Measurements from ENCODE around the gene CDK9.
"Not testable (repeated sequence)": the region's sequence is repeated elsewhere in the genome, so short reads cannot be mapped to it uniquely, and the experiment has no call there.

The CDK9 gene

DNA sequence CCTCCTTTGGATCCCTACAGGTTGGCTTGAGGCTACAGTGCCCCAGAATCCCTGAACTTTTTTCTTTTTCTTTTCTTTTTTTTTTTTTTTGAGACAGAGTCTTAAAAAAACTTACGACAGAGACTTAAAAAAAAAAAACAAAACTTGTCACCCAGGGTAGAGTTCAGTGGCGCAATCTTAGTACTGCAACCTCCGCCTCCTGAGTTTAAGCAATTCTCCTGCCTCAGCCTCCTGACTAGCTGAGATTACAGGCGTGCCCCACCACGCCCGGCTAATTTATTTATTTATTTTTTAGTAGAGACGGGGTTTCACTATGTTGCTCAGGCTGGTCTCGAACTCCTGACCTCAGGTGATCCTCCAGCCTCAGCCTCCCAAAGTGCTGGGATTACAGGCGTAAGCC, 4.9 kb upstream of the CDK9 start:
- not testable (repeated sequence) for DNase-seq

GRCh38 chr9:127781806-127782205, 4.0 kb upstream of the CDK9 start:
- no peak for DNase-seq

DNA sequence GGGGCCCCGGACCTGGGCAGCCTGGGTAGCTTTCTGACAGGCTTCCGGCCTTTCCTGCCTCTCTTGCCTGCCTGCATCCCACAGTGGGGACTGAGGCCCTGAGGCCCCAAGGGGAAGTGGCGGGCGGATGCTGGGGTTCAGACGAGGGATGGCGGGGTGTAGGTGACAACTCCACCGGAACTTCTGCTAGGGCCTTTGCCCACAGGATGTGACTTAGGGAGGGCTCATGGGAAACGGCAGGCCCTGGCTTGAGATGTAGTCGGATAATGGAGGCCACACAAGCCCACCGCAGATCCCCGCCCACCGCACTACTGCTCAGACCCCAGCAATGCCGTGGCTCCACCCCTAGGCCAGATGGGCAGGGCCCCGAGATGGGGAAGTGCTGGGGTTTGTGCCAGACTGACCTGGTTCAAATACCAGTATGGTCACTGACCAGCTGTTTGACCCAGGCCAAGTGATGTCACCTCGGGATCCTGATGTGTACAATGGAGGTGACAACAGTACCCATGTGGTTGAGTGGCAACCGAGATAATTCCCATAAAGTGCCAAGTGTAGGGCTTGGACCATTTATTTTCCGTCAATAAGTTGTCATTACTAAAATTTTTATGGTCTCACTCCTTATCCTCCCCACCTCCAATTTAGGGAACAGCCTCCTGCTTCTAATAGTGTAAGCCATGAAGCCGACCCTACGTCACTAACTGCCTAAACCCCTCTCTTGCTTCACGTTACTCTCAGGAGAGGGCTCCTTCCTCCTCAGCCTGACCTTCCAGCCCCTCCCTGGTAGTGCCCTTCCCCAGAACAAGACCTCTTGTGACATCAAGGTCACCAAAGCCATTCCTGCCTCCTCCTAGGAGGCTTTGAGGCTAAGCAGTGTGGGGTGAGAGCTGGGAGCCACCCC, 2.5 kb upstream of the CDK9 start:
- DNase-seq: peak; percentile 100

DNA sequence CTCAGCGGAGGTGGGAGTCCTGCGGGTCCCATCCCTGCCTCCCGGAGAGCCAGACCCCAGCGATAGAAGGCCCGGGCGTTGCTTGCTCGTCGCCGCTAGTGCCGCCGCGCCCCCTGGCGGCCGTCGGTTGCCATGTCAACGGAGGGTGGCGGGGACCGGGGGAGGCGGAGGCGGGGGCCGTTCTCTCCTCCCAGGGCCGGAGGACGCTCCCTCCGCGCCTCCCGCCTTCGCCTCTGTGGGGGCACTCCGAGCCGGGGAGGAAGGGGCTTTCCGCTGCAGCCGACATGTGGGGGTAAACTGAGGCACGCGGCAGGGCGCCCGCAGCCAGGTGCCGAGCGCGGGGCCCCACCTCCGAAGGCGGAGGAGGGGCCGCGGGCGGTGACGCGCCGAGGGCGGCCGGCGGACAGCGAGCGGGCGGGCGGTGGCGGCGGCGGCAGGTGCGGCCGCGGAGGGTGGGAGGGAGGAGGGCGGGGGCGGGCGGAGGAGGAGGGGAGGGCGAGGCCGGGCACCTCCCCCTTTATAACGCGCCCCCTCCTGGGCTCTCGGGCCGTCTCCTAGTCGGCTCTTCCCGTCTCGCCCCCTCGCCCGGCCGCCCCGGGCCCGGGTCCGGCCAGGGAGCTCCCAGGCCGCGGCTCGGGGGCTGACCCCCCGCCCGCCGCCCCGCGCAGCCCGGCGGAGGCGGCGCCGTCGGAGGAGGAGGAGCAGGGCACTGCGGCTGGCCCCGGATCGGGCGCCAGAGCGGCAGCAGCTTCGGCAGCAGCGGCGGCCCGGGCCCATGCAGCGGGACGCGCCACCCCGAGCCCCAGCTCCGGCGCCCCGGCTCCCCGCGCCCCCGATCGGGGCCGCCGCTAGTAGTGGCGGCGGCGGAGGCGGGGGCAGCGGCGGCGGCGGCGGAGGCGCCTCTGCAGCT, 556 bp upstream of the CDK9 start:
- peak; percentile 79 for DNase-seq

DNA sequence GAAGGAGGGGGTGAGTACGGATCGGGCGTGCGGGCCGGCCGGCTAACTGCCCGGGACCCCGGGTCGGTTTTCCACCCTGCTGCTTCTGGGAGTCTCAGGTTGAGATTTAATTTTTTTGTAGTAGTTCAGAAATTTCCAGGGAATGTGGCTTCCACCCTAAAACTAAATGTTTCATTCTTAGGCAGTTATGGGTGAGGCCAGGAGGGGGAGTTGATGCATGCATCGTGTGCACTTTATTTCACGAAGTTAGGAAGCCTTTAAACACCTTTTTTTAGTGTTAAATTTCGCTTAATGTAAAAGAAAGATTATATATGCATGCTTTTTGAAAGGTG, 905 bp downstream of the CDK9 start:
- DNase-seq: no peak

- DNase-seq: no peak
Measured at GRCh38 chr9:127788337-127789011, 2.6 kb downstream of the CDK9 start.

GRCh38 chr9:127789179-127789578, 3.3 kb downstream of the CDK9 start:
- DNase-seq: no peak

DNA sequence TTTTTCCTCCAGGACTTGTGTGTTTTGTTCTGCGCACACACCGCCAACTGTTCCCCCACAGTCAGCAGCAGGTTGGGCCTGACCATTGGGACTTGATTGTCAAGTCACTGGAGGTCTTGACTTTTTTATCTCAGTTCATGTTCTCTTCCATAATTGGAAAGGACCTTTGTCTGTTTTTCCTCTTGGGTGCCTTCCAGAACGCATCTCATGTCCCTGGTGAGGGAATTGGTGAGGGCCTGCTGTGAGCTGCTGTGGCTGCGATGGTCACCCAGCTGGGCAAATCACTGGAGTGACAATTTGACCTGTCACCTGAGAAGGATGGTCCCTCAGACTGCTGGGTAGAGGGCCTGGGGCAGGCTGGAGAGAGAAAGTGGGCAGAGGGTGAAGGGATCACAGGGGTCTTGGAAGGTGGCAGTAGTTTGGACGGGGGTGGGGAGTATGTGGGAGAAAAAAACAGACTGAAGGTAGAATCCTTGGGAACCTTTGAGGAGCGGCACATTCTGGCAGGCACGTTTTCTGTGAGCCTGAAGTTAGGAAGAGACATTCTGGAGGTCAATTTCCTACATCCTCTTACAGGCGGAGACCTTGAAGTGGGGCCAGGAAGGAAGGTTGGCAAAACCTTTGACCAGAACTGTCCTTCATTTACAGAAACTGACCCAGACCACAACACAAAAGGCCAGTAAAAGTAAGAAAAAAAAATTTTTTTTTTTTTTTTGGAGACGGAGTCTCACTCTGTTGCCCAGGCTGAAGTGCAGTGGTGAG, 4.4 kb downstream of the CDK9 start:
- no peak for DNase-seq

- no peak for DNase-seq
Measured at GRCh38 chr9:127791085-127791484, 5.3 kb downstream of the CDK9 start.

DNA sequence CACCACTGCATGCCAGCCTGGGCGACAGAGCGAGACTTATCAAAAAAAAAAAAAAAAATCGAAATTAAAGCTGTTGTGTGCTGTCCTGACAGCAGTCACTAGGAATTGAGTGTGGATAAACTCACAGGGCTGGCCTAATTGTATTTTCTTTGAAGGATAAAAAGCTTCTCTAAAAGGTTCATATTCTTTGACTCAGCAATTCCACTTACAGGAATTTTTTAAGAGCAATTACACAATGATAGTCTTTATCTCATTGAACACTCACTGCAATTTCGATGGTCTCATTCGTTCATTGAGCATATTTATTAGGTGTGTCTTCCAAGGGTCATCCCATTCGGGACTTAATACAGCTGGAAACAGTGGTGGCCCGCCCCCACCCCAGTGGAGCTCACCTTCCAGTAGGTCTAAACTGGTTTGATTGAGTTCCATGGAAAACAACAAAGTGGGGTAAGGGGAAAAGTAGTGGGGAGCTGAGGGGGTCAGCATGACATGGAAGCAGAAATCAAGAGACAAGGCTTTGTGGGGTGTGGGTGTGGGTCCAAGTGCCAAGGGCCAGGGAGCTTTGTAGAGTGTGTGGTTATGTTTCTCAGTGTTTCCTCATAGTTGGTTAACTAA, 6.7 kb downstream of the CDK9 start:
- DNase-seq: no peak

DNA sequence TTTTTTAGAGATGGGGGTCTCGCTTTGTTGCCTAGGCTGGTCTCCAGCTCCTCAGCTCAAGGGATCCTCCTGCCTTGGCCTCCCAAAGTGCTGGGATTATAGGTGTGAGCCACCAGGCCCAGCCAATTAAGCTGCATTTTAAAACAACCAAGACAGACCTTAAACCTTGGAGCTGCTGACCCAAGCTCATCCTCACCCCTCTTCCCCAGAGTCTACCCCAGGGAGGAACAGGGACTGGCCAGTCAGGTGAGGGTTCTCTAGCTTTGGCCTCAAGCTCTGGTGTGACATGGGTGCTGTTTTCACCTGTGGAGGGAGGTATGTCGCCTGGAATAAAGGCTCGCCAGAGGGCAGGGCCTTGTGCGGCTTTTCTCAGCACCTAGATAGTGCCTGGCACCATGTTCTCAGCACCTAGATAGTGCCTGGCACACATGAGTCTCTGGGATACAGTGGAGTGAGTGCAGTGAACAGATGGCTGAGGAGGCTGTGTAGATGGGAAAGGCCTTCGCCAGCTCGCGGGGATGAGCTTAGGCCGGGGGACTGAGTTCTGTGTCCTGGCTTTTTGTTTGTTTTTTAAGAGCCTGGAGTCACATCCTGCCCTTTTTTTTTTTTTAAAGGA, 7.4 kb downstream of the CDK9 start:
- DNase-seq: no peak

- no peak for DNase-seq
Measured at GRCh38 chr9:127794001-127794791, 8.4 kb downstream of the CDK9 start.

DNA sequence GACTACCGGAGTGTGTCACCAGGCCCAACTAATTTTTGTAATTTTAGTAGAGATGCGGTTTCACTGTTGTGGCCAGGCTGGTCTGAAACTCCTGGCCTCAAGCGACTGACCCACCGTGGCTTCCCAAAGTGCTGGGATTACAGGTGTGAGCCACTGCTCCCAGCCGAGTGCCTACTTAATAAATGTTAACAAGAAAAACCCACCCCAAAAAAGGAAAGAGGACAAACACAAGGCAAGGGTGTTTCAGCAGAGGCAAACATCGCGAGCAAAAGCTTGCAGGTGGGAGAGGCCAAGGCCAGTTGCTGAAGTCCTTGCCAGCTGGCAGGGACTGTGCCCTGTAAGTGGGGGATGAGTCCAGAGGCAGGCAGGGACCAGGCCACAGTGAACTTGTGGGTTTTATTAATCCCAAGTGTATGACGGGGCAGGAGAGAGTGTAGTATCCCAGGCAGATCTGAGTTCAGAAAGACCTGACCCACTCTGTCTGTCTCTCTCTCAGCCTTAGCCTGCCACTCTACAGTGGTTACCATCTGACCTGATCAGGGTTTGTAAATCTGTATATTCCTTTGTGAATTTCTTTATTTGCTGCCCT, 10.5 kb downstream of the CDK9 start:
- no peak for DNase-seq

DNA sequence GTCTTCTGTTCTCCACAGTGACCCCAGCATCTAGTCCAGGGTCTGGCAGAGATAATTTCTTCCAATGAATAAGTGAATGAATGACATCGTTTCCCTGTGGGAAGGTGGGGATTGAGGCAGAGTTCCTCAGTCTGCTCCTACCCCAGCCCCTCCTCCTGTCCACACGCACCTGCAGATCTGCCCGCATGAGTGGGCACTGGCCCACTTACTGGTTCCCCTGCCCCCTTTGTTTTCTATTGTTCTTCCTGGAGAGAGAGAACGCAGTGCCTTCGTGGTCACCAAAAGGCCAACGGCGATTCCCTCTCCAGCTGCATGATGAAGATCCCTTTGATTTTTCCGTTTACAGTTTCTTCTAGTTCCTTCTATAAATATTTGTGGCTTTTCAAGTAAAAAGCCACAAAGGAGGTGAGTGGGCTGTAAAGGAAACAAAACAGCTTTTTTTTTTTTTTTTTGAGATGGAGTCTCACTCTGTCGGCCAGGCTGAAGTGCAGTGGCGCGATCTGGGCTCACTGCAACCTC, 11.1 kb downstream of the CDK9 start:
- DNase-seq: peak; percentile 42

GRCh38 chr9:127801955-127802575, 16.2 kb downstream of the CDK9 start:
- no peak for DNase-seq

- DNase-seq: peak; percentile 86
Measured at GRCh38 chr9:127802576-127803443, 17.0 kb downstream of the CDK9 start, which contains the start of gene FPGS. TSS of gene FPGS (plus strand) at chr9:127802882. CDS start at chr9:127802925, 43 bp downstream.

DNA sequence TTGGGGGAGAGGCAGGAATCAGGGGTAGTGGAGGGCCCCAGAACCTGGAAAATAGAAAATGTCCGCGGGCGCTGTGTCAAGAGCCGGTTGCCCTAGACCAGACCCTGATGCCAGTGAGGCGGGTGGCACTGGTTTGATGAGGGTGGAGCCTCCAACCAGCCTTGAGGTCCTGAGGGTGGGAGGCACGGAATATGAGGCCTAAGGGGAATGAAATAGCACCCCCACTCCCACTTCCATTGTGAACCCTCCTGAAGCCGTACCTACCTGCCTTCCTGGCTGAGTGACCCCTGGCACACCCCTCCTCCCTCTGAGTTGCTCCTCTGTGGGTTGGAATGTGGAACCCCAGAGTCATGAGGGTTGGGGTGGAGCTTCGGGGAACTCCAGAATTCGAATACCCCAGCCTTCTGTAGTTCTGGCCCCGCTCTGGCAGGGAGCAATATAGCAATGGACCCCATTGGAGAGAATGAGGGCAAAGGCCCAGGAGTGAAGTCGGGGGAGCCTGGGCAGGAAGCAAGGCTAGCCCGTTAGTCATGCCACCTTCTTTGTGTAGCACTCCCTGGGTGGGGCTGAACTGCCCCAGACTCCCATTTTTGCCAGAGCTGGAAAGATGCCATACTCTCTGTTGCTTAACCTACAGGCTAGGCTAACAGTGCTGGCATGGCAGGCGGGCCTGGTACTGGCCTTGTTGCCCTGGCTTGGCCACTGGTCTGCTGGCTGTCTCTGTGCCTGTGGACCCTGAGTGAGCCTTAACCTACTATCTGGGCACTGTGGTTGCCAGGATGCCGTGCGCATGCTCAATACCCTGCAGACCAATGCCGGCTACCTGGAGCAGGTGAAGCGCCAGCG, 17.9 kb downstream of the CDK9 start:
- no peak for DNase-seq

DNA sequence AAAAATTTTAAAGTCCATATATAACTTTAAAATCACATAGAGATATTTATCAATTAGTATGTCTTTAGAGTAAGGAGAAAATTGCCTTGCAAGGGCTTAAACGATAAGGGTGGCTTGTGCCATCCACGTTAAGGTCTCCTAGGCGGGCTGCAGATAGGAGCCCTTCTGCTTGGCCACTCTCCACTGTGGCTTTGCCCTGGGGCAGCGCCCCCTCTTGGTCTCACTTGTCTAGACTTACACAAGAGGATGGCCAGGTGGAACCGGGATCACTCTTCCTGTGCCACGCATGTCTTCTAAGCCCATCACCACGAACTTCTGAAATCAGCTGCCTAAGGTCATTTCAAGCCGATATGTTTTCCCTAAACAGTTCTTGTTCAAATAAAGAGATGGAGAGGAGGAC, 19.8 kb downstream of the CDK9 start:
- peak; percentile 9 for DNase-seq

Data from GDM1 (cell line).